HG02678 (cell line): ENCODE measurements around the gene MGAT5.

ENCODE experiments used
- ATAC-seq: cut with Tn5 transposase; IDR thresholded peaks from one replicate; pipeline ENCODE4 v1.9.1; 2021; ENCODE audit warnings: mild to moderate bottlenecking, moderate library complexity; ENCODE audit not compliant: unreplicated experiment

Gene MGAT5, protein sequence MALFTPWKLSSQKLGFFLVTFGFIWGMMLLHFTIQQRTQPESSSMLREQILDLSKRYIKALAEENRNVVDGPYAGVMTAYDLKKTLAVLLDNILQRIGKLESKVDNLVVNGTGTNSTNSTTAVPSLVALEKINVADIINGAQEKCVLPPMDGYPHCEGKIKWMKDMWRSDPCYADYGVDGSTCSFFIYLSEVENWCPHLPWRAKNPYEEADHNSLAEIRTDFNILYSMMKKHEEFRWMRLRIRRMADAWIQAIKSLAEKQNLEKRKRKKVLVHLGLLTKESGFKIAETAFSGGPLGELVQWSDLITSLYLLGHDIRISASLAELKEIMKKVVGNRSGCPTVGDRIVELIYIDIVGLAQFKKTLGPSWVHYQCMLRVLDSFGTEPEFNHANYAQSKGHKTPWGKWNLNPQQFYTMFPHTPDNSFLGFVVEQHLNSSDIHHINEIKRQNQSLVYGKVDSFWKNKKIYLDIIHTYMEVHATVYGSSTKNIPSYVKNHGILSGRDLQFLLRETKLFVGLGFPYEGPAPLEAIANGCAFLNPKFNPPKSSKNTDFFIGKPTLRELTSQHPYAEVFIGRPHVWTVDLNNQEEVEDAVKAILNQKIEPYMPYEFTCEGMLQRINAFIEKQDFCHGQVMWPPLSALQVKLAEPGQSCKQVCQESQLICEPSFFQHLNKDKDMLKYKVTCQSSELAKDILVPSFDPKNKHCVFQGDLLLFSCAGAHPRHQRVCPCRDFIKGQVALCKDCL

GRCh38 chr2:134253804-134254203, at the start of gene MGAT5:
MGAT5 (plus strand) TSS chr2:134254072; CDS start chr2:134254404, 332 bp downstream.
- ATAC-seq = peak; percentile 19

GRCh38 chr2:134205087-134205486, 48.8 kb upstream of the MGAT5 start:
- ATAC-seq = no peak

DNA sequence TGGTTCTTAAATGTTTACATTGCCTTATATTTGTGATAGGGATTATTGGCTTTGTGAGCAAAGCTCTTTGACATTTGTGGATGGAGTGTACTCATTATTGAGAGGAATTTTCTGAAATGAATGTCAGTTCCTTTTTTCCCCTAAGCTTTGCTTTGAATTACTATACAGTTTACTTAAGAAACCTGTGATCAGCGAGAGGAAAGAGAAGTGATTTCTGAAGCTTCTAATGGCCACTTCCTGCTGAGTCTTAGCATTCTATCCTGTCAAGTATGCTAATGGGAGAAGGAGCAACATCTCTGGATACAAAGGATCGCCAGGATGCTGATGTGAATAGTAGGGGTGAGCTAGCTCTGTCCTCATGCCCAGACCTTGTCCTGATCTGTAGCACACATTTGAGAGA, 47.8 kb upstream of the MGAT5 start:
- ATAC-seq = peak; percentile 49

GRCh38 chr2:134206573-134206972, 47.3 kb upstream of the MGAT5 start:
- ATAC-seq = no peak

- ATAC-seq = peak; percentile 80
Observed at GRCh38 chr2:134207589-134208209, 46.2 kb upstream of the MGAT5 start.

- ATAC-seq = no peak
Observed at GRCh38 chr2:134208825-134209224, 45.0 kb upstream of the MGAT5 start.

- no peak for ATAC-seq
Observed at GRCh38 chr2:134212746-134213145, 41.1 kb upstream of the MGAT5 start.

GRCh38 chr2:134216152-134216829, 37.6 kb upstream of the MGAT5 start:
- ATAC-seq = no peak

DNA sequence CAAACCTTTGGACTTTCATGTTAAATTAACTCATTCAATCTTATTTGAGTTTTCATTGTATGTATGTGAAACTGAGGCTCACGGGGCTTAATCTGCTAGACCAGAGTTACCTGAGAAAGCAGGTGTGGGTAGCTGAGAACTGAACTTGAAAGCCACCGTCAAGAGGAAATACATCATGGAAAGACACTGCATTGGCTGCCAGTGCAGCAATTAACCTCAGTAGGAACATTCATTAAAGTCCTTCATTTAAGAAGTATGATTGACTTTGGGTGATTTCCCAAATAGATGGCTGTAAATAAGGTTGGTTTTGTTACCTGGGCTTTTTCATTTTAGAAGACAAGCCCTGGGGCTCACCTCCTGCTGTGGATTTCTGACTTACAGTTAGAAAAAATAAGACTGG, 36.5 kb upstream of the MGAT5 start:
- ATAC-seq = no peak

GRCh38 chr2:134217924-134218323, 35.9 kb upstream of the MGAT5 start:
- ATAC-seq = peak; percentile 71

GRCh38 chr2:134218414-134218813, 35.5 kb upstream of the MGAT5 start:
- ATAC-seq = no peak

DNA sequence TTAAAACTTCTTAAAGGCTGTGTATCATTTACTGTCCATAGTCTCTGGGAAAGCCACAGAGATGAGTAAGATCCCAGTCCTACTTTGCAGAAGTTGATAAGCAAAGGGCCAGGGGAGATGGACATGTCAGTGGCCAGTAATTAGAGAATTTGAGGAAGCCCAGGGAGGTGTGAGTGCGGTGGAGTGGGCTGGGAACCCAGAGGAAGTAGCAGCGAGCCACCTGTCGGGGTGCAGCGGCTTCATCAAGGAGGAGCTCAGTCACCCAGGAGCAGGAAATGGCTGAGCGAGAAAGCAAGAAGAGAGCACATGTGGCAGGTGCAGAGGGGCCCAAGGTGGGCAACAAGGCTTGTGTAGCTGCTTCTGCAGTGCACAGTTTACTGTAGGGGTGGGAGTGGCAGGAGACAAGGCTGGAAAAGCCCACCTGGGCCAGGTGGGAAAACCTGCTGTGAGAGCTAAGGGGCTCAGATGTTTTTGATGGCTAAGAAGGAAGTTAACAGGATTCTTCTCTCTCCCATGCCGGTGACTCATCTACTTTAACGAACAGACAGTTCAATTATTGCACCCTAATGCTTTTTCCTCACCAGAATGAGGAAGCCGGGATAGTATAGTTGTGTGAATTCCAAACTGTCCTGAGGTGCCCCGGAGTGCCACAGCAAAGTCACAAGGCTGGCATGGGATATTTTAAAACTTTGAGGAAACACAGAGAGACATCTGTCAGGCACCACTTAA, 34.8 kb upstream of the MGAT5 start:
- ATAC-seq = peak; percentile 66

DNA sequence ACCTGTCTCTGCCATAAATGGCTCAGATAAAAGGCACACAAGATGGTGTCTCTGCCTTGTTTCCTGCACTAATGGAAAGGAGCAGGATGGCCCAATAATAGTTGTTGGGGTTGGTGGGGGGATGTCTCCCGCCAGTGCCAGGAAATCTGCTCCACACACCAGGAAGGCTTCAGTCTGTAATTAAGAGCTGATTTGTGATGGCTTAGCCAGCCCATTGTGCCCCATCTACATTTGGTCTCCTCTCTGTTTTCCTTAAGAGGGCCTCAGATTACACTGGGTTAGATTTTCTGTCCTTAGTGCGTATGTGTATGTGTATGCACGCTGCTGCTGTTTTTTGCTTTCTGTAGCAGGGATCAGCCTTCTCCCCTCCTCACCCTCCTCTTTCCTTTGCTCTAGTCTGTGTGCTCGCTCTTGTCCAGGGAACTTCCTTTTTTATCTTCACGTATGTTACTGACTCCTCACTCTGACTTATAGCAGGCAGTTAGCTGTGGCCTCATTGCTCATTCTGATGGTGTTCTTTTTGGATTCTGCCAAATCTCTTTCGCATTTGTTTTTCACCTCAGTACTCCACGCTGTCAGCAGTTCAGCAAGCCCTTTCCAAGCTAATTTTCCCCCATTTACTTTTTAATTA, 33.4 kb upstream of the MGAT5 start:
- ATAC-seq = no peak

GRCh38 chr2:134224005-134224404, 29.9 kb upstream of the MGAT5 start:
- no peak for ATAC-seq

DNA sequence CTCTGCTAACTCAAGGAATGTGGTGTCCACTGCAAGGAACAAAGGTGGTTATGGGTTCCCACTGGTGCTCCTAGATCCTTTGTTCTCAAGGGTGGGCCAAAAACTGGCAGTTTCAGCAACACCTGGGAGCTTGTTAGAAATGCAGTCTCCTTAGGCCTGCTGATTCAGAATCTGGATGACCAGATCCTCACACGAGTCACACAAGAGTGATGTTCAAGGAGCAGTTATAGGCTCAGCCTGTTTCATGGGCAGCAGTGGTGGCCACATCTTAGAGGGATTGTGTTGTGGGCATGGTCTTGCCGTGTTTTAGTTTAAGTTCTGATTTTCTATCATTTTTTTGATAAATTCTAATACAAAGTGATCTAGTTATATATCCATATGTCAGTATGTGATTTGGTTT, 28.7 kb upstream of the MGAT5 start:
- ATAC-seq = no peak

DNA sequence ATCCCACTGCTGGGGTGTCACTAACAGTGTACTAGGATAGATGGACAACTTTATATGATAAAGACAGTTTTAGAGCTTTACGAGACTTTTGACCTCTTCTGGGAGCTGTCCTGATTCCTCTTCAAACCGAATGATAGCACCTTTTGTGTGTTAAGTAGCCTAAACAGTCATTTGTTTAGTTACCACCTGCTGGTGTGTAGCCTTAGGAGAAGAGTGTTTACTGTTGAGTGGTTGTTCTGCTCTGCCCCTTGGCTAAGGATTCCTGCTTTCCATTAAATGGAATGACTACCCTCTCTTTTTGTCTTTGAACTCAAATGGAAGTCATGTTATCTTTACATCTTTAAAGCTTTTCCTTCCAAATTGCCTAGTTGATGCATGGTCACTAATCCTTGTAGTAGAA, 28.0 kb upstream of the MGAT5 start:
- no peak for ATAC-seq

- no peak for ATAC-seq
Observed at GRCh38 chr2:134226601-134227000, 27.3 kb upstream of the MGAT5 start.

GRCh38 chr2:134227666-134228065, 26.2 kb upstream of the MGAT5 start:
- ATAC-seq = no peak

- no peak for ATAC-seq
Observed at GRCh38 chr2:134228493-134228903, 25.4 kb upstream of the MGAT5 start.

GRCh38 chr2:134229540-134229939, 24.3 kb upstream of the MGAT5 start:
- ATAC-seq = no peak
